Measurements from ENCODE around the gene TAOK3.
"Not testable (repeated sequence)": the region's sequence is repeated elsewhere in the genome, so short reads cannot be mapped to it uniquely, and the experiment has no call there.

Gene TAOK3

DNA sequence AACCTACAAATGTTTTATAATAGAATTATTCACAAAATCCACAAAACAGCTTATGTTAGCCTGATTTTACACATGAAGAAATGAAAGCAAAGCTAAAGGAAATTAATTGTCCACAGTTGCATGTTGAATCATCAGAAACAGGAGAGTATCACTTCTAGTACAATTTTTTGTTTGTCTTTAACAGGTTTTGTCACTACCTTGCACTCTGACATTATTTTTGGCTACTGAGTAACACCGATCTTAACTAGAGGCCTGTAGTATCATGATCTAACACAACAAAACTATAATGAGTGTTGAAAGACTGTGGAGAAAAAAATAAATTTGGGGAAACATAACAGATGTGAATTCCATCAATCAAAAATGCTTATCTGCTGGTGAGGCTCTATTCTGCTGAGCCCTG is 60.1 kb downstream of the TAOK3 start:
- H3K9me3 ChIP-seq (replicated peaks in 1 of 11) = peaks cover 0 to 11% (median 0%) of the 10 kb centered on the region in 11 experiments; a peak in 1 of 22 replicates
- peaks cover 0 to 39% (median 6%) of the 10 kb centered on the region in 11 experiments; a peak in 9 of 22 replicates for H4K20me1 ChIP-seq
- H3K27me3 ChIP-seq = no peaks in the 10 kb centered on the region
- no peak overlapping the region for H3K4me3 ChIP-seq
- H3K4me2 ChIP-seq = peak overlapping the region in 2 of 11 experiments; percentile 1 to 13; a peak in 2 of 22 replicates
- no peak overlapping the region for H3K9ac ChIP-seq
- TF ChIP-seq Cebpa-rat (IDR thresholded peaks at IDR 0.05) = no peak
- H3K4me1 ChIP-seq = peaks cover 11 to 64% (median 26%) of the 10 kb centered on the region in 10 experiments
- no peak overlapping the region for H3K27ac ChIP-seq
- H3K36me3 ChIP-seq = peaks cover 0 to 20% (median 4%) of the 10 kb centered on the region in 11 experiments; a peak in 10 of 22 replicates

DNA sequence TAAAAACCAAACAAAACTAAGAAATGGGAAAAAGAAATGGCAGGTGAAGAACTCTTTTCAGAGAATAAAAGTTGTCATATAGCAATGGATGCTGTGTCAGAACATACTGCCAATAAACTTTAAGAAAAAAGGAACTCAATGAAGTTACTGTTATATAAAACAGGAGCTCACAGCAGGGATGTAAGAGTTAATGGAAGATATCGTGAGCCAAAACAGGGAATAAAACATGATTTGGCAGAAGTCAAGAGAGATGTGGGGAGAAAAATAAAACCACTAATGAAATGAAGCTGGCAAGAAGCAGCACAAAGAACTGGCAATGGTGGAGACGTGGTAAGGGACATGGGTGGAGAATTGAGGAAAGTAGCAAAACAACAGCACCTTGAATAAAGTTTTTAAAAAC is 61.0 kb downstream of the TAOK3 start:
- Histone ChIP-seq H3K4me2 (peak overlapping the region in 1 of 11 experiments; percentile 52; a peak in 2 of 22 replicates), H3K9me3 (replicated peaks in 1 of 11) (peaks cover 0 to 11% (median 0%) of the 10 kb centered on the region in 11 experiments; a peak in 1 of 22 replicates), H4K20me1 (peaks cover 0 to 44% (median 6%) of the 10 kb centered on the region in 11 experiments; a peak in 8 of 22 replicates), H3K4me1 (peaks cover 18 to 73% (median 35%) of the 10 kb centered on the region in 10 experiments), H3K4me3 (no peak overlapping the region), H3K27ac (no peak overlapping the region), H3K27me3 (no peaks in the 10 kb centered on the region), H3K9ac (no peak overlapping the region), H3K36me3 (peaks cover 0 to 20% (median 0%) of the 10 kb centered on the region in 11 experiments; a peak in 6 of 22 replicates)
- TF ChIP-seq Cebpa-rat (IDR thresholded peaks at IDR 0.05) = no peak

DNA sequence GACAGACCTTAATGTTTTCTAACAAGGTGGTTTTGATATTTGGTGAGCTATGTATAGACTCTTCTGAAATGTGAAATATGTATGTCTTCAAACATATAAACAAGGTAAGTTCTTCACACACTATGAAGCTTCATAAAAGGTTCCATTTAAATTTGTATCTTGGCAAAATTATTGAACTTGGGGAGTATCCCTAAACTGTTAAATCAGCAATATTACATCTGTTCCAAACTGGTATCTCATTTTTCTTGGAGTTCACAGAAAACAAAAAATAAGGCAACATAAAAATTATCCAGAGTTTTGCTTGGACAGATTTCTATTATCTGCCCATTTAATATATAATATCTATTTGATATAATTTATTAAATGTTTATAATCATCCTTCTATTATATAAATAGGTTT is 62.4 kb downstream of the TAOK3 start:
- peaks cover 0 to 11% (median 0%) of the 10 kb centered on the region in 11 experiments; a peak in 1 of 22 replicates for H3K9me3 ChIP-seq (replicated peaks in 1 of 11)
- H4K20me1 ChIP-seq = peaks cover 0 to 40% (median 6%) of the 10 kb centered on the region in 11 experiments; a peak in 7 of 22 replicates
- no peak overlapping the region for H3K27ac ChIP-seq
- peaks cover 18 to 71% (median 35%) of the 10 kb centered on the region in 10 experiments for H3K4me1 ChIP-seq
- TF ChIP-seq Cebpa-rat (IDR thresholded peaks at IDR 0.05) = no peak
- no peak overlapping the region for H3K4me3 ChIP-seq
- H3K9ac ChIP-seq = no peak overlapping the region
- peaks cover 0 to 15% (median 0%) of the 10 kb centered on the region in 11 experiments; a peak in 6 of 22 replicates for H3K36me3 ChIP-seq
- H3K27me3 ChIP-seq = no peaks in the 10 kb centered on the region
- H3K4me2 ChIP-seq = no peak overlapping the region

DNA sequence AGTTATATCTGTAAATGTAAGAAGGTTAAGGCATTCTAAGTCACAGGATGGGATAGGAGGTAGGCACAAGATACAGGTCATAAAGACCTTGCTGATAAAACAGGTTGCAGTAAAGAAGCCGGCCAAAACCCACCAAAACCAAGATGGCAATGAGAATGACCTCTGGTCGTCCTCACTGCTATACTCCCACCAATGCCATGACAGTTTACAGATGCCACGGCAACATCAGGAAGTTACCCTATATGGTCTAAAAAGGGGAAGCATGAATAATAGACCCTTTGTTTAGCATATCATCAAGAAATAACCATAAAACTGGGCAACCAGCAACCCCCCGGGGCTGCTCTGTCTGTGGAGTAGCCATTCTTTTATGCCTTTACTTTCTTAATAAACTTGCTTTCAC is 64.7 kb downstream of the TAOK3 start:
- H3K9me3 ChIP-seq (replicated peaks in 1 of 11); H3K27me3 ChIP-seq: not testable (repeated sequence)
- Histone ChIP-seq H3K9ac (peak overlapping the region in 1 of 11 experiments; percentile 32; a peak in 2 of 22 replicates), H3K4me2 (peak overlapping the region; percentile 13 to 84 (median 52)), H3K4me3 (peak overlapping the region in 1 of 10 experiments; percentile 15; a peak in 1 of 20 replicates), H3K36me3 (peaks cover 0 to 19% (median 0%) of the 10 kb centered on the region in 11 experiments; a peak in 6 of 22 replicates), H4K20me1 (peaks cover 0 to 37% (median 4%) of the 10 kb centered on the region in 11 experiments; a peak in 8 of 22 replicates), H3K27ac (peak overlapping the region in 10 of 11 experiments; percentile 18 to 77 (median 52); a peak in 15 of 22 replicates), H3K4me1 (peaks cover 18 to 55% (median 24%) of the 10 kb centered on the region in 10 experiments)

DNA sequence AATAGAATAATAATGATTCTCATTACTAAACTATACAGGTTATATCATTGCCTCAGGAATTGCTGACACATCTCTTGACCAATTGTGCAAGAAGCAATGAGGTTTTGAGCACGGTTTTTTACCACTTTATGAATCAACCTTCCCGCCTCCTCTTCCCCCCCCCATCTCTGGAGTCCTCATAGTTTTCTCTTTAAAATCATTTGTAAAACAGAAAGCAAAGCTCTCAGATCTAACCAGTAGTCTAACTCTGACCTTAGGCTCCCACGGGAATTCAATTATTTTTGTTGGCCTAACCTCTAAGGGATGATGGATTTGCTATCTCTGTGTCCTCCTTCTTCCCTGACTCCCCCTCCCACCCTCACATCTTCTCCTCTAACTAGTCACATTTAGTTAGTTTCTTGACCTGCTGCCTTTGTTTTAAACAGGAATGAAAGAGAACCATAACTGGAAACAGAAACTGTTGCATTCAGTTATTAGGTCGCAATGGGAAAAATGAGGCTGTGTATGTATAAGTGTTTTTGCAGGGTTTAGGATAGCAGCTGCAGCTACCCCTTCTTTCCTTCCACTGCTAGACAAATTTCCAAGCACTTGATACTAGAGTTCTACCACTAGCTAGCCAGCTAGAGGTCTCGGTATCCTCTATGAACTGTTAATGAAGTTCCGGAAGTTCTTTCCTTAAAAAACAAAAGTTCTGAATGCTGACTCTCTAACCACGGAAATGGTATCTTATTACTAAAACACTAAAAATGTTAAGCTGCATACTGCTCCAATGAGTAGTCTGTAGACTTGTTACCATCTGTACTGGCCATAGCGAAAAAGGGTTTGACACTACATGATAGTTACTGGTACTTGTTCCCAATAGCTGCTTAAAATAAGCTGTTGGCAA is 65.4 kb downstream of the TAOK3 start:
- H3K4me1 ChIP-seq = peaks cover 18 to 53% (median 24%) of the 10 kb centered on the region in 10 experiments
- peak overlapping the region in 4 of 11 experiments; percentile 25 to 52 (median 36); a peak in 5 of 22 replicates for H3K9ac ChIP-seq
- TF ChIP-seq Cebpa-rat (IDR thresholded peaks at IDR 0.05) = peak in 1 of 11 experiments; percentile 39; a peak in 2 of 22 replicates
- H3K27me3 ChIP-seq = no peaks in the 10 kb centered on the region
- H4K20me1 ChIP-seq = peaks cover 0 to 37% (median 4%) of the 10 kb centered on the region in 11 experiments; a peak in 10 of 22 replicates
- H3K27ac ChIP-seq = peak overlapping the region in 10 of 11 experiments; percentile 18 to 77 (median 52); a peak in 17 of 22 replicates
- H3K9me3 ChIP-seq (replicated peaks in 1 of 11) = peaks cover 0 to 7% (median 0%) of the 10 kb centered on the region in 11 experiments; a peak in 1 of 22 replicates
- peak overlapping the region; percentile 13 to 84 (median 52) for H3K4me2 ChIP-seq
- peaks cover 0 to 19% (median 0%) of the 10 kb centered on the region in 11 experiments; a peak in 6 of 22 replicates for H3K36me3 ChIP-seq
- peak overlapping the region in 2 of 10 experiments; percentile 12 to 15; a peak in 2 of 20 replicates for H3K4me3 ChIP-seq

DNA sequence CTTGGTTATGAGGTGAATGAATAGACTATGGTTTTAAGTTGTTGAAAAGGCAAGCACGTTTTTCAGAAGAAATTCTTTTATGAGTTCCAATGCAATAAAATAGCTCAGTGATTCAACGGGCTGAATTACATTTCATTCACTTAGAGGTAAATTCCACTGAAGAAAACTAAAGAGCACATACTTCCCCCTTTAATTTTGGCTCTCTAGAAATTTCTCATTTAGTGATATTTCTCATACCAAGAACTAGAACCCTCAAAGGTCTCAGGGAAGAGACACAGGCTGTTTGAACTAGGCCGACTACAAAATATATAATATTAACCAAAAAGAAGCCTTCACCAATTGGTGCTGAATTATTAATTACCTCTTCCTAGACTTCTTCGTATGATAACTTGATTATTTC is 68.6 kb downstream of the TAOK3 start:
- Histone ChIP-seq H3K4me1 (peaks cover 18 to 52% (median 23%) of the 10 kb centered on the region in 10 experiments), H3K27ac (no peak overlapping the region), H3K4me2 (no peak overlapping the region)

DNA sequence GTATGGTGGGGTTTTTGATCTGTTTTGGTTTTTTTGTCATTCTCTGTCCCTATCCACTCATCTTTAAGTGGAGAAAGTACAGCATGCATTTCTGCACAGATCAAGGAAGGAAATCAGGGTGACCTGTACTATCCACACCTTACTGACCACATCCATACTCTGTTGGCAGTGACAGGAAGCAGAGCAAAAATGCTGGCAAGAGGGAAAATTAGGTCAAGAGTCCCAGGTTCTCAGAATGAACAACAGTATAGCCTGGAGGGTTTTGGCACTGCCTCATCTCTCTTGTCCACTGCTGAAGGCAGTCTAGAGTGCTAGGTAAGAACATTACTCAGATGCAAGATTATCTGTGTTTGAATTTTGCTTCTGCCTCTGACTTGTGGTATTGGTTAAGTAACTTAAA is 70.7 kb downstream of the TAOK3 start:
- peaks cover 1 to 31% (median 5%) of the 10 kb centered on the region in 10 experiments; a peak in 17 of 20 replicates for H3K4me1 ChIP-seq
- H3K9me3 ChIP-seq (replicated peaks in 1 of 11) = no peaks in the 10 kb centered on the region
- no peak for TF ChIP-seq Cebpa-rat (IDR thresholded peaks at IDR 0.05)
- H4K20me1 ChIP-seq = peaks cover 0 to 79% (median 12%) of the 10 kb centered on the region in 11 experiments; a peak in 13 of 22 replicates
- H3K27ac ChIP-seq = no peak overlapping the region
- no peak overlapping the region for H3K4me2 ChIP-seq
- H3K36me3 ChIP-seq = peaks cover 0 to 30% (median 5%) of the 10 kb centered on the region in 11 experiments; a peak in 8 of 22 replicates
- H3K4me3 ChIP-seq = no peak overlapping the region
- no peaks in the 10 kb centered on the region for H3K27me3 ChIP-seq
- H3K9ac ChIP-seq = no peak overlapping the region

More for the DNA sequence above, 68.6 kb downstream of the TAOK3 start:
- H3K27me3 ChIP-seq = no peaks in the 10 kb centered on the region
- peaks cover 0 to 15% (median 0%) of the 10 kb centered on the region in 11 experiments; a peak in 1 of 22 replicates for H3K36me3 ChIP-seq
- no peak for TF ChIP-seq Cebpa-rat (IDR thresholded peaks at IDR 0.05)
- 0 out of 22 replicates have a peak, but pooled peaks cover 0 to 6% (median 0%) of the 10 kb centered on the region in 11 experiments for H3K9me3 ChIP-seq (replicated peaks in 1 of 11)
- H3K9ac ChIP-seq = no peak overlapping the region
- no peak overlapping the region for H3K4me3 ChIP-seq
- peaks cover 0 to 63% (median 9%) of the 10 kb centered on the region in 11 experiments; a peak in 12 of 22 replicates for H4K20me1 ChIP-seq

DNA sequence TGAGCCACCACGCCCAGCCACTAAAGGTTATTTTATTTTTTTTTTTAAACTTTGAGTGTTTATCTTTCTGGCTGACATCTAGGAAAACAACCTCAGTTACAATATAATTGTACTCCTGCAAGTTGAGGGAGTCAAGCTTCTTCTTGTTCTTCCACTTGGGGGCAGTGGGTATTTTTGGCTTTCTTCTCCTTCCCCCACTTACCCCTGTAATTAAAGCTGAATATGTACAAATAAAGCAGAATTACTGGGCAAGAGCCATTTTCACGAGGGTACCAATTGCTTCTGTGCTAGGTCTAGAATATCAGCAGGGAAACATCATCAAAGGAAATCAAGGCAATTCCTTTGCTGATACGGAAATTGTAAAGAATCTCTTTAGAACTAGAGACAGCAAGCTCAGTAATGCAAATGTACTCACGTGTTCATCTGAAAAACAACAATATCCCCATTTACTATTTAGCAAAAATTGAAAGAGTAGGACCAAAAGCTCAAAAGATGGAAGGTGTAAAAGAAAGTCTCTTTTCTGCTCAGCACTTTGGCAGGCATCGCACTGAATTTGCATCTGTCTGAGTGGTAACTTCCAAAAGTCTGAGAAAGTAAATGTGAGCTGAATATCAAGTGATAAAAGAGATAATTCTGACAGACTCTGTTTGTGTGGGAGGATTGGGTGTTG is 72.8 kb downstream of the TAOK3 start:
- H4K20me1 ChIP-seq = peaks cover 0 to 88% (median 12%) of the 10 kb centered on the region in 11 experiments; a peak in 14 of 22 replicates
- H3K9me3 ChIP-seq (replicated peaks in 1 of 11) = no peaks in the 10 kb centered on the region
- no peak overlapping the region for H3K27ac ChIP-seq
- H3K9ac ChIP-seq = no peak overlapping the region
- H3K4me3 ChIP-seq = no peak overlapping the region
- TF ChIP-seq Cebpa-rat (IDR thresholded peaks at IDR 0.05) = no peak
- H3K4me2 ChIP-seq = no peak overlapping the region
- H3K4me1 ChIP-seq = peaks cover 0 to 26% (median 2%) of the 10 kb centered on the region in 10 experiments; a peak in 2 of 20 replicates
- H3K36me3 ChIP-seq = peaks cover 0 to 42% (median 15%) of the 10 kb centered on the region in 11 experiments; a peak in 13 of 22 replicates
- H3K27me3 ChIP-seq = no peaks in the 10 kb centered on the region

Data from BLaER1 treated with 17β-estradiol and CSF1 and Interleukin-3, amounts not matched to agents 10 nM and 100 nM (cell line).